NCI-H510A treated with DMSO at 0.1 percent for 48 hours (cell line): Measurements from ENCODE around the gene SDC1.
A peak's percentile ranks its signal among the peaks of the same experiment; 100 is the strongest.

Experiments
- DNase-seq: peaks from one replicate; lab custom pipeline; 2025; lab: John Stamatoyannopoulos, UW

SDC1 gene

GRCh38 chr2:20169796-20170703, 54.9 kb downstream of the SDC1 start:
- no peak for DNase-seq

- no peak for DNase-seq
Observed at GRCh38 chr2:20168727-20169696, 55.9 kb downstream of the SDC1 start.

- no peak for DNase-seq
Observed at GRCh38 chr2:20168048-20168726, 56.7 kb downstream of the SDC1 start.

GRCh38 chr2:20167356-20167755, 57.6 kb downstream of the SDC1 start:
- DNase-seq, result no peak

GRCh38 chr2:20165677-20166509, 59.0 kb downstream of the SDC1 start:
- no peak for DNase-seq

- no peak for DNase-seq
Observed at GRCh38 chr2:20164734-20165478, 60.0 kb downstream of the SDC1 start.

- peak; percentile 58 for DNase-seq
Observed at GRCh38 chr2:20164061-20164733, 60.7 kb downstream of the SDC1 start.

GRCh38 chr2:20159411-20160070, 65.4 kb downstream of the SDC1 start:
- DNase-seq, result no peak

GRCh38 chr2:20157193-20157891, 67.6 kb downstream of the SDC1 start:
- DNase-seq, result no peak

- peak; percentile 19 for DNase-seq
Observed at GRCh38 chr2:20156836-20157192, 68.1 kb downstream of the SDC1 start.

GRCh38 chr2:20156076-20156759, 68.7 kb downstream of the SDC1 start:
- DNase-seq, result no peak

GRCh38 chr2:20153131-20153851, 71.6 kb downstream of the SDC1 start:
- DNase-seq, result no peak

- no peak for DNase-seq
Observed at GRCh38 chr2:20150806-20151571, 73.9 kb downstream of the SDC1 start.
